ENCODE data around the gene RGS9. TPM values are rescaled to one million over a fixed set of nuclear protein-coding genes. Genes with fewer than 3 reads are reported as not detected.
"Not testable (repeated sequence)": the region's sequence is repeated elsewhere in the genome, so short reads cannot be mapped to it uniquely, and the experiment has no call there.

The RGS9 gene
- total RNA-seq, 1 donor from 2014 or later, result 4.2 TPM

GRCh38 chr17:65184235-65184959 is 47.2 kb downstream of the RGS9 start:
- no peak for DNase-seq

GRCh38 chr17:65185062-65185461 is 47.9 kb downstream of the RGS9 start:
- no peak for DNase-seq

- no peak for DNase-seq
Observed at GRCh38 chr17:65185668-65186382, 48.7 kb downstream of the RGS9 start.

- no peak for DNase-seq
Observed at GRCh38 chr17:65190467-65191097, 53.4 kb downstream of the RGS9 start.

- no peak for DNase-seq
Observed at GRCh38 chr17:65191811-65192740, 54.9 kb downstream of the RGS9 start.

- no peak for DNase-seq
Observed at GRCh38 chr17:65193305-65193704, 56.1 kb downstream of the RGS9 start.

GRCh38 chr17:65193716-65194293 is 56.6 kb downstream of the RGS9 start:
- DNase-seq, result no peak

- DNase-seq, result no peak
Observed at GRCh38 chr17:65194670-65195334, 57.6 kb downstream of the RGS9 start.

GRCh38 chr17:65195716-65196115 is 58.5 kb downstream of the RGS9 start:
- no peak for DNase-seq

- no peak for DNase-seq
Observed at GRCh38 chr17:65196617-65197016, 59.4 kb downstream of the RGS9 start.

- DNase-seq, result no peak
Observed at GRCh38 chr17:65197201-65197600, 60.0 kb downstream of the RGS9 start.

GRCh38 chr17:65198653-65199382 is 61.6 kb downstream of the RGS9 start:
- DNase-seq, result no peak

GRCh38 chr17:65201331-65201730 is 64.2 kb downstream of the RGS9 start:
- no peak for DNase-seq

- DNase-seq, result no peak
Observed at GRCh38 chr17:65202844-65203571, 65.8 kb downstream of the RGS9 start.

GRCh38 chr17:65204001-65204400 is 66.8 kb downstream of the RGS9 start:
- DNase-seq, result no peak

- DNase-seq, result no peak
Observed at GRCh38 chr17:65205655-65206054, 68.5 kb downstream of the RGS9 start.

GRCh38 chr17:65207448-65207847 is 70.3 kb downstream of the RGS9 start:
- DNase-seq, result not testable (repeated sequence)

- no peak for DNase-seq
Observed at GRCh38 chr17:65208717-65209116, 71.5 kb downstream of the RGS9 start.

- no peak for DNase-seq
Observed at GRCh38 chr17:65218261-65218660, 81.1 kb downstream of the RGS9 start.

- DNase-seq, result no peak
Observed at GRCh38 chr17:65219124-65219523, 82.0 kb downstream of the RGS9 start.

Measured in occipital lobe (tissue), 2 donors.